HG03159 (cell line): Measurements from ENCODE around the gene HDAC4.

Source experiments
- ATAC-seq: cut with Tn5 transposase; IDR thresholded peaks from one replicate; pipeline ENCODE4 v1.9.1; 2021; ENCODE audit warnings: mild to moderate bottlenecking, moderate library complexity; ENCODE audit not compliant: unreplicated experiment

The HDAC4 gene

GRCh38 chr2:239385096-239386000 is 15.5 kb downstream of the HDAC4 start:
- ATAC-seq = no peak

DNA sequence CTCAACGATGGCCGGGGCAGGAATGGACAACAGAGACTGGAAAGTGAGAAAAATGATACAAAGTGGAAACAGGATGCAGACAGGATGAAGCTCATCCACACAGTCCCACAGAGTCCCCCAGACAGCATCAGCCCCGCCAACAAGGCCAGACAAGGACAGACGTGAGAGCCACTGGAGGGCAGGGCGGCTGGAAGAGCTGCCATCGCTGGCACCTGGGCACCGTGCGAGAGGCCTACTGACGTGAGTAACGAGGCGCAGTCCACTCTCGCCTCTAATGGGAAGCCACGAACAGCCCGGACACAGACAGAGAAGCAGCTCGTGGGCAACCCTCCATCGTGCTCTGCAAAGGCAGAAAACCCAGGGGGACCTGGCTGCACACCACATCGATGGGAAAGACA is 17.1 kb downstream of the HDAC4 start:
- no peak for ATAC-seq

- no peak for ATAC-seq
Observed at GRCh38 chr2:239383036-239383758, 17.6 kb downstream of the HDAC4 start.

- ATAC-seq = no peak
Observed at GRCh38 chr2:239382384-239382880, 18.4 kb downstream of the HDAC4 start.

DNA sequence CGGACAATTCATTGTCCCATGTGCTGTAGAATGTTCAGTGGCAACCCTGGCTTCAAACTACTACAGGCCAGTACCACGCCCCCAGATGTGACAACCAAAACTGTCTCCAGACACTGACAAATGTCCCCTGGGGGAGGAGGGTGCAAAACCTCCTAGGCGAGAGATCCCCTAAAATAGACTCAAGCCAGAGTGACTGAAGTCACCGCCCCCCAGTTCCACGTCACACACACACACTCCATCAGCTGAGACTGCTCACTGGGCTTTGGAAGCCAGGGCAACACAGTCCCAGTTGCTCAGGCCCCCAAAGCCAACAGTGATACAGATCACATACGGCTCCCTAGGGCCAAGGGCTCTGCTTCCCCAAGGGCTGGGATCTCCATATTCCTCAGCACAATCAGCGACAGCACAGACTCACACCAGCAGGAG is 19.1 kb downstream of the HDAC4 start:
- peak; percentile 62 for ATAC-seq

DNA sequence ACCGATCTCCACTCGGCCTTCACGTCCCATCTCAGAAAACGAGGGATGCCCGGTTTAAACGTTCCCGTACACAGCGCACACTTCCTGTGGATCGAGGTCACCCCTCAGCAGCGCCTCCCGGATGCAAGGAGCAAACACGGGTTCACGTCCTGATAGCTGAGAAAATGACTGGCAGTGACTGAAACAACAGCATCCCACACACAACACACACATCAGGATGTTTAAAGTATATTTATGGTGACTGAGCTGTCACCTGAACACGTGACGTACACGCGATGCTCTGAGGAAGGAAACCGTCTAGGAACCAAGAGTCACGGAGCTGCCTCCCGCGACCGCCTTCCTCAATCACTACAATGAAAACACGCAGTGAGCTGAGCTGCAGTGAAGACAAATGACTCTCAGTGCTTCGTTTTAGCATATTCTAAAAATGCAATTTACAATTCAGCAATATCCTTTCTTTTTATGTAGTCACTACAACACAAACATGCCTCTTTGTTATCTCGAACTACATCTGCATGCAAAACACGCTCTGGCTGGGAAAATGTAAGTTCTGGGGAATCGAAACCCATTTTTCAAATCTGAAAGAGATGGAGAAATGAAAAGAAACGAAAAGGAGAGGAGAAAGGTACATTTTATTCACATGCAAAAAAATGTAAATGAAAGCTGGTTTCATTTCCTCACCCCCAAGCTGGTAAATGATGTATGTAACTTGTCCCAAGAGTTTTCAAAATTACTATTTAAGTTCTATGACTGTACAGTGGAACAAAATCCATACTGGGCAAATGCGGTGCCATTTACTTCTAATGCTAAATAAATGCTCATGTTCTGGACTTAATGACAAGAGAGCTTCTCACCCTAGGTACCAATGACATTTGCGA is 19.8 kb downstream of the HDAC4 start:
- peak; percentile 40 for ATAC-seq

DNA sequence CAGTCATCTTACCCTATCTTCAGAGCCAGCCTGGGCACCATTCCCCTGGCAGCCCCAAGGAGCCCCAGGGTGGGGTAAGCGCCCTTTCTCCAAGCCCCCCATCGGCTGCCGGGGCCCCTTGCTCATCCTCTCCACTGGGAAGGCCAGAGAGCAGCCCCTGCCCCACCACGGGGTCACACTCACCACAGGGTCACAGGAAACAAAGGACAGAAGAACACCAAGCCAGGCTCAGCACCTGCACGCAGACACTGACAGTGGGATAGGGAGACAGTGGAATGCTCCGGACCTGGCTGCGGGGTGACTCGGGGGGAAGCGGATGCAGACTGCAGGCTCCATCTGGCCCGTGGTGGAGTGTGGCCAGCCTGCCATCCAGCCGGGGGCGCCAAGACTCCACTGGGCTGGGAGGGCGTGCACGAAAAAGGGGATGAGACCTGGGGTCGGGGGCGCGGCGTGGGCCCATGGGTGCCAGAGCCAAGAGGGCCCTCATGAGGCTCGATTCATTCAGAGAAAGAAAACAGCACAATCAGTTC is 21.1 kb downstream of the HDAC4 start:
- no peak for ATAC-seq

GRCh38 chr2:239378918-239379640 is 21.7 kb downstream of the HDAC4 start:
- ATAC-seq = no peak

GRCh38 chr2:239378021-239378917 is 22.6 kb downstream of the HDAC4 start:
- no peak for ATAC-seq

GRCh38 chr2:239377591-239377990 is 23.2 kb downstream of the HDAC4 start:
- no peak for ATAC-seq

DNA sequence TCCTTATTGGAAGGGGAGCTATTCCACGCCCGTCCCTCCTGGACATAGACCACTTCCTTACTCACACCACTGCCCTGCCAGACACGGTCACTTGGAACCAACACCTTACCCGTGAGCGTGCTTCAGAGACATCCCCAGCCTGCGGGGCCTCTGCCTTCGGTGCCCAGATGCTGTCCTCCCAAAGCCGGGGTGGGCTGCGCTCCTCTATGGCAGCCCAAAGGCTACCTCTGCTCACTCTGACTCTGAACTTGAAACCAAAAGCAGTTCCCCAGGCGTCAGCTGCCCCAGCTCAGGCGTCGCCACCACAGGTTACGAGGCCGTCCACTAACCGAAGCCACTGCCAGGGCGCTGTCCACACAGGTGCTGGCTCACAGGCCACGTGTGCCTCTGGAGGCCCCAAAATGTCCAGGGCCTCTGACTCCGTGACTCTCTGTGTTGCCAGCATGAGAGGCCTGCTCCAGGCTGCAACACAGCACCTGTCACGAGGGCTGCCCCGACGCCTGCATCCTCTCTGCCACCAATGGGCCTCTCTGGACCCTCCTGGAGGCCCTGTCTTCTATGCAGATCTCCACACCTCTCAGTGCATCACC is 23.8 kb downstream of the HDAC4 start:
- no peak for ATAC-seq

- ATAC-seq = no peak
Observed at GRCh38 chr2:239376351-239376750, 24.5 kb downstream of the HDAC4 start.

DNA sequence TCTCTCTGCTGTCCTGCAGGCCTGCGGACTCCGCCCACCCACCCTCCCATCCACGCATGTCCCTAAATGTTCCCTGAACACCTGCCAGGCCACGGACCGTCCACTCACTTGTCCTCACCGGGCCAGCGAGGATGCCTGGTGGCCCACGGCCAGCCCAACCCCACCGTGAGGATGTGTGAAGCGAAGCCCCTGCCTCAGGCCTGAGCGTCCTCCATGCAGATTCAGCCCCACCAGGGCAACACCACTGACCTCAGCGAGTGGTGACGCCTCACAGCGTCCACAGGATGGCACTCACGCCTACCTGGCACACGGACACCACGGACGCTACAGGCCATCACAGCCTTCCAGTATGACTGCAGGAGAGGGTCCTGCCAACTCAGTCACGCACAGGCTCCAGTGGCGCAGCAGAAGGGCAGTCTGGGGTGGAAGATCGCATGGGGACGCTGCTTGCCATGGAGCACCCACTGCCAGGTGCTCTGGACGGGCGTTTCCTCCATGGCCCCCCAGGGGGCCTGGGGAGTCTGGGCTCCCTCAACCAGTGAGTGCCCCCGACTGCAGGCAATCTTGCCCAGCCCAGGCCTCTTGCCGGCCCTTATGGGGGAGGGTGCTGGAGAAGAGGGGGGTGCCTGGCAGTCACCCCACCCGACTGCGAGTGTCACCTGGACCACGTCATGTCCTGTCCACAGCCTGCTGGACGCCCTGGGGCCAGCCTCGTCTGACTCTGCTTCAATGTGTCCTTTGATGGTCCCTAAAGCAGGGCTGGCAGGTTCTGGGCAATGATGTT is 25.4 kb downstream of the HDAC4 start:
- no peak for ATAC-seq

GRCh38 chr2:239374896-239375277 is 25.9 kb downstream of the HDAC4 start:
- no peak for ATAC-seq

DNA sequence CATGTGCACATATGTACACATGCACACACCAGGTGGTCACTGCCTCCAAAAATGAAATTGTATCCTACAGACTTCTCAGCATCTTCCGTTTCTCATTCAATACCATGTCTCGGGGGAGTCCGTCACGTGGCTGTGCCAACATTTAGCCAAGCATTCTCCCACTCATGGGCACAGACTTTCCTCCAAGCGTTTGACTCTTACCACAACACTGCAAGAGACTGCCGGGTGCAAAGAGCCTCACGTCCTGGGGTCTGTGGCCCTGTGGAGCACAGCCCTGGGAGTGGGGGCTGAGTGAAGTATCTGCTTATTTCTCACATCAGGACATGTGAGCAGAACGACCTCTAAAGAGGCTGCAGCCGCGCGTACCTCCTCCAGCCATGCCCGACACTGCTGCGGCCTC is 28.0 kb downstream of the HDAC4 start:
- no peak for ATAC-seq

DNA sequence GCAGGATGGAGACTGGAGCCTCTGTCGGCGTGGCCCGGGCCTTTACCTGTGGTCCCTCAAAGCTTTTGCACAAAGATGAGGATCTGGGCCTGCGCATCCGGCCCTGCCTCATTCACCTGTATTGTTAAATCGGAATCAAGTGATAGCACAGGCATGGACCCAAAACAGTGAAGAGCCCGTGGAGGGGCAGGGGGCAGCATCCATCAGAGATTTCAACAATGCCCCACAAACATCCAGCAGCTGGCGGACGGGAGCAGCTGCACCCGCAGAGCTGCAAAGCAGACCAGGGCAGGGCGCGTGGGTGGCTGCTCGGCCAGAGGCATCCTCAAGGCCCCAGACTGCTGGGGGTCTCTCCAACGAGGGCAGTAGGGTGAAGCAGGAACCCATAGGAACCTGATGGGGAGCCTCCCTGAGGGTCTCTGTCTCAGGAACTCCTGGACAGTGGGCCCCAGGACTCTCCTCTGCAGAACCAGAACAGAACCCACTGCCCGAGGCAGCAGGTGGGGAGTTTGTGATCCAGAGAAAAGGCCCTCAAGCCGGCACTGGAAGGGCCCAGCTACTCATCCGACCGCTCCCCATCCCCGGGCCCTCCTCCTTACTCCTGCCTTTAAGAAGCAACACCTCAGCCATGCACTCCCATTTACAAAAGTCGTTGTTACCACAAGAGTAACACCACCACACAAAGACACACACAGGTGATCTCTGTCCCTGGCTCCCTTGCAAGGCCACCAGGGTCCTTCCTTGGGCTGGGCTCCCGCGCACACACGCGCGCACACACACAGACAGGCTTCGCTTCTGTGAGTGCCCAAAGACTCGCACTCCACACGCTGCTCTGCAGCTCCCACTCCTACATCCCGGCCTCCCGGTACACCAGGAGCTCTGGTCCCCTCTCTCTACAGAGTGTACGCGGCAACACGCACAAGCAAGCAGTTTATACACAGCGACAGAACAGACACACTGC is 28.8 kb downstream of the HDAC4 start:
- ATAC-seq = no peak
